HG02981 (cell line): Measurements from ENCODE around the gene GIPC3.
A peak's percentile ranks its signal among the peaks of the same experiment; 100 is the strongest.
"Not testable (repeated sequence)": the region's sequence is repeated elsewhere in the genome, so short reads cannot be mapped to it uniquely, and the experiment has no call there.

Experiments
- ATAC-seq: cut with Tn5 transposase; IDR thresholded peaks from one replicate; pipeline ENCODE4 v1.9.1; 2021; ENCODE audit warnings: mild to moderate bottlenecking, moderate library complexity; ENCODE audit not compliant: unreplicated experiment

Gene GIPC3

GRCh38 chr19:3615524-3616135 is 30.4 kb downstream of the GIPC3 start:
- no peak for ATAC-seq

- ATAC-seq, result no peak
Measured at GRCh38 chr19:3617463-3617862, 32.2 kb downstream of the GIPC3 start.

GRCh38 chr19:3618144-3618810 is 33.0 kb downstream of the GIPC3 start:
- no peak for ATAC-seq

GRCh38 chr19:3618811-3619630 is 33.7 kb downstream of the GIPC3 start:
- ATAC-seq, result no peak

- no peak for ATAC-seq
Measured at GRCh38 chr19:3619631-3620012, 34.3 kb downstream of the GIPC3 start.

- ATAC-seq, result no peak
Measured at GRCh38 chr19:3620145-3620816, 35.0 kb downstream of the GIPC3 start.

- ATAC-seq, result no peak
Measured at GRCh38 chr19:3620817-3621547, 35.7 kb downstream of the GIPC3 start.

GRCh38 chr19:3621689-3622088 is 36.4 kb downstream of the GIPC3 start:
- no peak for ATAC-seq

- no peak for ATAC-seq
Measured at GRCh38 chr19:3622224-3622623, 36.9 kb downstream of the GIPC3 start.

GRCh38 chr19:3623716-3624115 is 38.4 kb downstream of the GIPC3 start:
- no peak for ATAC-seq

- peak; percentile 4 for ATAC-seq
Measured at GRCh38 chr19:3625996-3626472, 40.8 kb downstream of the GIPC3 start.

GRCh38 chr19:3626473-3627350 is 41.4 kb downstream of the GIPC3 start, which contains the start of gene CACTIN:
Gene CACTIN, minus strand, starts transcription at chr19:3626790. Its CDS starts 28 bp downstream, at chr19:3626762.
- ATAC-seq, result peak; percentile 76

GRCh38 chr19:3627351-3627723 is 42.1 kb downstream of the GIPC3 start:
- no peak for ATAC-seq

GRCh38 chr19:3628766-3629165 is 43.5 kb downstream of the GIPC3 start:
- not testable (repeated sequence) for ATAC-seq

- no peak for ATAC-seq
Measured at GRCh38 chr19:3631053-3631861, 46.0 kb downstream of the GIPC3 start.

GRCh38 chr19:3632098-3632497 is 46.8 kb downstream of the GIPC3 start:
- no peak for ATAC-seq

- ATAC-seq, result no peak
Measured at GRCh38 chr19:3632739-3633558, 47.7 kb downstream of the GIPC3 start.

GRCh38 chr19:3633559-3633988 is 48.3 kb downstream of the GIPC3 start:
- no peak for ATAC-seq
